GM11168 (cell line): ENCODE data around the gene ANKHD1.
"Not testable (repeated sequence)": the region's sequence is repeated elsewhere in the genome, so short reads cannot be mapped to it uniquely, and the experiment has no call there.

Experiments
- in situ Hi-C: fragments of 300-500 bp; cut with MboI; formaldehyde crosslinking; loops from one replicate; pipeline ENCODE4 v1.12.0; 2022; ENCODE audit warnings: low sequenced_read_pairs; ENCODE audit not compliant: unreplicated experiment

Gene ANKHD1

GRCh38 chr5:140574165-140574564 lies 172.5 kb downstream of the ANKHD1 start:
- in situ Hi-C loops, result no loop called here

DNA sequence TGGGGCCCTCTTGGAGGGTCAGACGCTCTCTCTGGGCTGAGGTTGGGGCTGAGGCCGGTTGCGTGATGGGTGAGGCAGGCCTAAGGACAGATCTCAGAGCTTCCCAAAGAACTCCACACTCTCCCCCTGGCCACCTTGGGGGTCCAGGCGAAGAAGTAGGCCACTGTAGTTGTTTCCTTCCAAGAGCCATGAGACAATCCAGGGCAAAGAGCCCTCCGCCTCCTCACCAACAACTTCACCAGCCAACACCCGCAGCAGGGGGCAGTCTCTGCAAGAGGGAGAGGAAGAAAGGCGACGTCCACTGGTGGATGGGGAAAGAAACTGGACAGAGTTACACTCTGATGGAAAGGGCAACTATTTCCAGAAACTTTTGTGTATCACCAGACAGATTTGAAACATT lies 173.7 kb downstream of the ANKHD1 start:
- in situ Hi-C loops, result no loop called here

DNA sequence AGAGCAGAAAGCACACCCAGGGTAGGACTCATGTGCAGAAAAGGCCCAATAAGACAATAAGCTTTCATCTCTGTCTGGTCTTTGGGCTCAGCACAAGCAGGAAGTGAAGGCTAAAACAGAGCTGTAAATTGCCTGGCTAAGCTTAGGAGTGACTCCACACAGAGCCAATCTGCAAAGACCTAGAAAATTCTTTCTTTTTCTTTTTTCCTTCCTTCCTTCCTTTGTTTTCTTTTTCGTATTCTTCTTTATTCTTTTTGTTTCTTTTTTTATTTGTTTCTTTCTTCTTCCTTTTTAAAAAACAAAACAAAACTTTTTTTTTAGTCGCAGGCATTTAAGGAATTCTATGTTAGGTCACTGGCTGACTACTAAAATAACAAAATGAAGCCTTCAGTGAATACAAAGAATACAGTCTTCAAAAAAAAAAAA lies 175.2 kb downstream of the ANKHD1 start:
- in situ Hi-C loops, result no loop called here

DNA sequence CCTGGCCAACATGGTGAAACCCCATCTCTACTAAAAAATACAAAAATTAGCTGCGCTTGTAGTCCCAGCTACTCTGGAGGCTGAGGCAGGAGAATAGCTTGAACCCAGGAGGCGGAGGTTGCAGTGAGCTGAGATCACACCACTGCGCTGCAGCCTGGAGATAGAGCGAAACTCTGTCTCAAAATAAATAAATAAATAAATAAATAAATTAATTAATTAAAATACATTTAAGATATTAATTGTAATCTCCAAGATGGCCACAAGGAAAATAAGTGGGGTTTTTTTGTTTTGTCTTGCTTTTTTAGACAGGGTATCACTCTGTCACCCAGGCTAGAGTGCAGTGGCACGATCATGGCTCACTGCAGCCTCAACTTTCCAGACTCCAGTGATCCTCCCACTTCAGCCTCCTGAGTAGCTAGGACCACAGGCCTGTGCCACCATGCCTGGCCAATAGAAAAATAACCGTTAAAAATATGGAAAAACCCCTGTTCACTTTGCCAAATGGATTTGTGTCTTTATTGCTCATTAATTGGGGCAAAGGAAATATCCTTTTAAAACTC lies 177.6 kb downstream of the ANKHD1 start:
- in situ Hi-C loops, result not testable (repeated sequence)

GRCh38 chr5:140587495-140587894 lies 185.9 kb downstream of the ANKHD1 start:
- in situ Hi-C loops, result no loop called here

DNA sequence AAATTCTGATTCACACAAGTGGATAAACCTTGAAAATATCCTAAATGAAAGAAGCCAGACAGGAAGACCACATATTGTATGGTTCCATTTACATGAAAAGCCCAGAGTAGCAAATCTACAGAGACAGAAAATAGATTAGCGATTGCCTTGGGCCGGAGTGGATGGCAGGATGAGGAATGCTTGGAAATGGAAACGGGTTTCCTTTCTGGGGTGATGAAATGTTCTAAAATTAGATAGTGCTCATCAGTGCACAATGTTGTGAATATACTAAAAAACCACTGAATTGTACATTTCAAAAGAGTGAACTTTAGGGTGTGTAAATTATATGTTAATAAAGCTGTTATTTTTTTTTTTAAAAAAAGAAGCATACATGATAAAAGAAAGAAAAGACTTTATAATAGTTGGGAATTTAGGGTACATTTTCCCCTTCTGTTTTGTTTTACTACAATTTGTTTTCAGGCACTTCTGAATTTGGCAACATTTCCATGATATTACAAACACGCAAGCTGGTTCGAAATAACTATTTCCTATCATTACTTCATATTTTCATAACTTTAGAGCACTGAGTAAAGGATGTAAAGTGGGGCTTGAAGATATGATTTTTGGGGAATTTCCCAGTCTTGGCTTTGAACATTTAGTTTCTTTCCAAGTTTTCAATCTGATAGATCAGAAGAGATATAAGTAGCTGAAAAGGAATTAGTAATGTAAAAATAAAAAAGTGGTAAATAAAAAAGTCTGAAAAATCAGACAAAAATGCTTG lies 186.9 kb downstream of the ANKHD1 start:
- in situ Hi-C loops, result no loop called here
